Measurements from ENCODE around the gene SEMA6A. TPM values are rescaled to one million over a fixed set of nuclear protein-coding genes. Genes with fewer than 3 reads are reported as not detected.

SEMA6A gene
- total and polyA plus RNA-seq, 10 of the 15 experiments (the other 5 are each of a cell fraction or from before 2014, with no cell fraction given), result 0.16 to 10.2 (median 1.1) TPM

- BruUV-seq (replicated peaks), result no TSS peak
- POLR2A ChIA-PET, result interaction anchor here (1.1 to 1.5 kb wide), 3 partner anchors 11 to 94 kb away, joined by 3 to 9 read pairs (median 3); no protein-coding TSS in a partner anchor
- CTCF ChIA-PET, result interaction anchor here (0.9 to 2.4 kb wide), 3 partner anchors 12 to 316 kb away, joined by 3 to 6 read pairs (median 6); no protein-coding TSS in a partner anchor
Observed at GRCh38 chr5:116452774-116453368, 121.8 kb downstream of the SEMA6A start.

More at GRCh38 chr5:116452774-116453368, 121.8 kb downstream of the SEMA6A start:
- H2AFZ ChIP-seq (ENCODE audit: control insufficient read depth, low read depth, low read length), result no peak overlapping the region
- H3K27ac ChIP-seq (ENCODE audit: control insufficient read depth, insufficient read depth), result no peak overlapping the region
- H3K27me3 ChIP-seq (replicated peaks in 1 of 2; ENCODE audit: control insufficient read depth in 2 of 2, insufficient read depth in 2 of 2, low read length in 1 of 2), result no peaks in the 10 kb centered on the region
- in situ Hi-C loops (cut with MboI) (no loop called here), intact Hi-C loops (cut with micrococcal nuclease; ENCODE audit: unreplicated experiment) (loop anchor here (10.0 kb wide), 2 partner anchors 178 to 318 kb away; no protein-coding TSS in a partner anchor)
- SMC1A ChIA-PET (ENCODE audit: uncharacterized antibody, unreplicated experiment), result interaction anchor here (0.5 to 4.5 kb wide), 13 partner anchors 11 to 319 kb away, joined by 3 to 25 read pairs (median 5); no protein-coding TSS in a partner anchor
- H3K4me2 ChIP-seq (ENCODE audit: control insufficient read depth, insufficient read depth), result no peak overlapping the region
- peaks cover 10% of the 10 kb centered on the region for H3K4me1 ChIP-seq (ENCODE audit: control insufficient read depth, insufficient read depth, low read length)
- no peaks in the 10 kb centered on the region for H3K79me2 ChIP-seq (ENCODE audit: control insufficient read depth, insufficient read depth, low read length)
- H3K36me3 ChIP-seq (ENCODE audit: control insufficient read depth in 2 of 2, insufficient read depth in 2 of 2, low read length in 1 of 2), result no peaks in the 10 kb centered on the region
- RAD21 ChIA-PET (ENCODE audit: unreplicated experiment), result interaction anchor here (0.6 to 2.1 kb wide), 5 partner anchors 11 to 94 kb away, joined by 3 to 14 read pairs (median 5); no protein-coding TSS in a partner anchor
- H3K9me3 ChIP-seq (replicated peaks; ENCODE audit: control insufficient read depth, insufficient read depth, low read length), result no peaks in the 10 kb centered on the region
- TF ChIP-seq ATF7 (IDR thresholded peaks at IDR 0.05; ENCODE audit: low read depth) (no peak), TAF1 (IDR thresholded peaks at IDR 0.05; ENCODE audit: borderline replicate concordance, low read depth, low read length) (no peak), ZNF592 (IDR thresholded peaks at IDR 0.05) (no peak), RAD51 (IDR thresholded peaks at IDR 0.05) (no peak), CBX5 (IDR thresholded peaks at IDR 0.05; ENCODE audit: low read depth) (no peak), BACH1 (IDR thresholded peaks at IDR 0.05; ENCODE audit: borderline replicate concordance) (no peak), BHLHE40 (IDR thresholded peaks at IDR 0.05; ENCODE audit: borderline replicate concordance in 1 of 2, low read depth in 2 of 2, low read length in 1 of 2) (no peak), MXI1 (IDR thresholded peaks at IDR 0.05; ENCODE audit: low read depth, low read length) (no peak), PAX5 (IDR thresholded peaks at IDR 0.05; ENCODE audit: borderline replicate concordance, low read depth, low read length) (no peak), ELK1 (IDR thresholded peaks at IDR 0.05; ENCODE audit: low read depth, low read length) (no peak), PML (IDR thresholded peaks at IDR 0.05; ENCODE audit: low read length) (no peak), SP1 (IDR thresholded peaks at IDR 0.05; ENCODE audit: low read depth, low read length) (no peak), POLR2AphosphoS5 (IDR thresholded peaks at IDR 0.05; ENCODE audit: low read length) (no peak), SUPT20H (IDR thresholded peaks at IDR 0.05; ENCODE audit: borderline replicate concordance, control insufficient read depth, low read depth, low read length) (no peak), MTA2 (IDR thresholded peaks at IDR 0.05; ENCODE audit: low read depth) (no peak)
- no peak overlapping the region for H3K9ac ChIP-seq (ENCODE audit: control insufficient read depth, insufficient read depth, low read length)
- DNase-seq (ENCODE audit: low read depth, low spot score) (no peak), ATAC-seq (no peak), FAIRE-seq (no peak)
- WGBS (ENCODE audit: insufficient coverage, insufficient replicate concordance, low lambda C conversion rate, missing lambda C conversion rate), result 94% methylated on average over 2 of the region's 2 CpGs
- no peaks in the 10 kb centered on the region for H4K20me1 ChIP-seq (ENCODE audit: control insufficient read depth, insufficient read depth)
- H3K4me3 ChIP-seq, result no peak overlapping the region
